ENCODE measurements around the gene PTPRN2.

- TF ChIP-seq, protein P1, sequence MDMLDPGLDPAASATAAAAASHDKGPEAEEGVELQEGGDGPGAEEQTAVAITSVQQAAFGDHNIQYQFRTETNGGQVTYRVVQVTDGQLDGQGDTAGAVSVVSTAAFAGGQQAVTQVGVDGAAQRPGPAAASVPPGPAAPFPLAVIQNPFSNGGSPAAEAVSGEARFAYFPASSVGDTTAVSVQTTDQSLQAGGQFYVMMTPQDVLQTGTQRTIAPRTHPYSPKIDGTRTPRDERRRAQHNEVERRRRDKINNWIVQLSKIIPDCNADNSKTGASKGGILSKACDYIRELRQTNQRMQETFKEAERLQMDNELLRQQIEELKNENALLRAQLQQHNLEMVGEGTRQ (CRISPR knock-in tag; IDR thresholded peaks at IDR 0.05): no peak
- TF ChIP-seq SRSF9 (IDR thresholded peaks at IDR 0.05; ENCODE audit: borderline replicate concordance, low read depth, low read length) (no peak), ZNF239 (CRISPR knock-in tag; IDR thresholded peaks at IDR 0.05) (no peak), KAT7 (CRISPR knock-in tag; IDR thresholded peaks at IDR 0.05; ENCODE audit: borderline replicate concordance) (no peak), ZNF318 (IDR thresholded peaks at IDR 0.05; ENCODE audit: borderline replicate concordance in 1 of 2, low read depth in 1 of 2) (no peak), SUPT5H (IDR thresholded peaks at IDR 0.05) (no peak), ZNF707 (CRISPR knock-in tag; conservative IDR thresholded peaks at IDR 0.05) (no peak), CREM (IDR thresholded peaks at IDR 0.05; ENCODE audit: low read depth) (no peak)
- TF ChIP-seq, protein P2, sequence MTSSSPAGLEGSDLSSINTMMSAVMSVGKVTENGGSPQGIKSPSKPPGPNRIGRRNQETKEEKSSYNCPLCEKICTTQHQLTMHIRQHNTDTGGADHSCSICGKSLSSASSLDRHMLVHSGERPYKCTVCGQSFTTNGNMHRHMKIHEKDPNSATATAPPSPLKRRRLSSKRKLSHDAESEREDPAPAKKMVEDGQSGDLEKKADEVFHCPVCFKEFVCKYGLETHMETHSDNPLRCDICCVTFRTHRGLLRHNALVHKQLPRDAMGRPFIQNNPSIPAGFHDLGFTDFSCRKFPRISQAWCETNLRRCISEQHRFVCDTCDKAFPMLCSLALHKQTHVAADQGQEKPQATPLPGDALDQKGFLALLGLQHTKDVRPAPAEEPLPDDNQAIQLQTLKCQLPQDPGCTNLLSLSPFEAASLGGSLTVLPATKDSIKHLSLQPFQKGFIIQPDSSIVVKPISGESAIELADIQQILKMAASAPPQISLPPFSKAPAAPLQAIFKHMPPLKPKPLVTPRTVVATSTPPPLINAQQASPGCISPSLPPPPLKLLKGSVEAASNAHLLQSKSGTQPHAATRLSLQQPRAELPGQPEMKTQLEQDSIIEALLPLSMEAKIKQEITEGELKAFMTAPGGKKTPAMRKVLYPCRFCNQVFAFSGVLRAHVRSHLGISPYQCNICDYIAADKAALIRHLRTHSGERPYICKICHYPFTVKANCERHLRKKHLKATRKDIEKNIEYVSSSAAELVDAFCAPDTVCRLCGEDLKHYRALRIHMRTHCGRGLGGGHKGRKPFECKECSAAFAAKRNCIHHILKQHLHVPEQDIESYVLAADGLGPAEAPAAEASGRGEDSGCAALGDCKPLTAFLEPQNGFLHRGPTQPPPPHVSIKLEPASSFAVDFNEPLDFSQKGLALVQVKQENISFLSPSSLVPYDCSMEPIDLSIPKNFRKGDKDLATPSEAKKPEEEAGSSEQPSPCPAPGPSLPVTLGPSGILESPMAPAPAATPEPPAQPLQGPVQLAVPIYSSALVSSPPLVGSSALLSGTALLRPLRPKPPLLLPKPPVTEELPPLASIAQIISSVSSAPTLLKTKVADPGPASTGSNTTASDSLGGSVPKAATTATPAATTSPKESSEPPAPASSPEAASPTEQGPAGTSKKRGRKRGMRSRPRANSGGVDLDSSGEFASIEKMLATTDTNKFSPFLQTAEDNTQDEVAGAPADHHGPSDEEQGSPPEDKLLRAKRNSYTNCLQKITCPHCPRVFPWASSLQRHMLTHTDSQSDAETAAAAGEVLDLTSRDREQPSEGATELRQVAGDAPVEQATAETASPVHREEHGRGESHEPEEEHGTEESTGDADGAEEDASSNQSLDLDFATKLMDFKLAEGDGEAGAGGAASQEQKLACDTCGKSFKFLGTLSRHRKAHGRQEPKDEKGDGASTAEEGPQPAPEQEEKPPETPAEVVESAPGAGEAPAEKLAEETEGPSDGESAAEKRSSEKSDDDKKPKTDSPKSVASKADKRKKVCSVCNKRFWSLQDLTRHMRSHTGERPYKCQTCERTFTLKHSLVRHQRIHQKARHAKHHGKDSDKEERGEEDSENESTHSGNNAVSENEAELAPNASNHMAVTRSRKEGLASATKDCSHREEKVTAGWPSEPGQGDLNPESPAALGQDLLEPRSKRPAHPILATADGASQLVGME (CRISPR knock-in tag; IDR thresholded peaks at IDR 0.05): no peak
Observed at GRCh38 chr7:157834501-157835163, 753.0 kb downstream of the PTPRN2 start.
